Fibroblast of mammary gland (primary cell): ENCODE results near the gene EED.

Experiments
- DNase-seq: peaks from one replicate; pipeline ENCODE4 v3.0.0-alpha.2; 2010; ENCODE audit warnings: low read depth
- H3K4me3 ChIP-seq: 2 replicates; pipeline ENCODE4 v1.5.1; 2011; ENCODE audit warnings: low read depth, mild to moderate bottlenecking, low read length, moderate library complexity; ENCODE audit not compliant: control insufficient read depth
- CTCF ChIP-seq: conservative IDR thresholded peaks from 2 replicates; pipeline ENCODE4 v1.5.1; 2011; ENCODE audit warnings: low read depth, low read length, inconsistent platforms; ENCODE audit not compliant: control insufficient read depth, insufficient read depth

The EED gene

GRCh38 chr11:86244522-86245368 lies at the start of gene EED:
Gene EED, plus strand, starts transcription at chr11:86244753. Its CDS starts 477 bp downstream, at chr11:86245230.
- no peak for TF ChIP-seq CTCF
- peak within 1 kb of the TSS; percentile 93 for H3K4me3 ChIP-seq
- peak; percentile 89 for DNase-seq

- no peak for DNase-seq
- no peak overlapping the region for H3K4me3 ChIP-seq
- TF ChIP-seq CTCF, result no peak
These were observed 49.6 kb upstream of the EED start for GRCh38 chr11:86194998-86195397.

- no peak overlapping the region for H3K4me3 ChIP-seq
- no peak for TF ChIP-seq CTCF
- no peak for DNase-seq
These were observed 48.4 kb upstream of the EED start for GRCh38 chr11:86196085-86196696.

- no peak for TF ChIP-seq CTCF
- DNase-seq, result no peak
- H3K4me3 ChIP-seq, result no peak overlapping the region
These were observed 47.6 kb upstream of the EED start for GRCh38 chr11:86196913-86197312.

GRCh38 chr11:86197448-86197847 lies 47.1 kb upstream of the EED start:
- H3K4me3 ChIP-seq, result no peak overlapping the region
- TF ChIP-seq CTCF, result no peak
- DNase-seq, result no peak

GRCh38 chr11:86198139-86198538 lies 46.4 kb upstream of the EED start:
- no peak for TF ChIP-seq CTCF
- H3K4me3 ChIP-seq, result no peak overlapping the region
- no peak for DNase-seq

- no peak for DNase-seq
- H3K4me3 ChIP-seq, result no peak overlapping the region
- TF ChIP-seq CTCF, result no peak
These were observed 45.2 kb upstream of the EED start for GRCh38 chr11:86199354-86199753.
